CD14-positive monocyte (primary cell): ENCODE measurements around the gene DUSP16. TPM values are rescaled to one million over a fixed set of nuclear protein-coding genes. Genes with fewer than 3 reads are reported as not detected.

Experiments
- DNase-seq, 3 donors: peaks; one replicate each; pipeline ENCODE4 v3.0.0-alpha.2; 2011 to 2022
- H2AFZ ChIP-seq: 2 replicates; pipeline ENCODE4 v1.6.0; 2012; ENCODE audit warnings: mild to moderate bottlenecking, low read depth, low read length, inconsistent platforms; ENCODE audit not compliant: insufficient read depth, poor library complexity, severe bottlenecking
- H3K27ac ChIP-seq, 2 donors: 1 replicate in 1 of 2; 2 replicates in 1 of 2; pipeline ENCODE4 v1.5.1; 2012 to 2013; ENCODE audit warnings: low read length in 2 of 2, control low read depth in 1 of 2, inconsistent platforms in 1 of 2, low read depth in 1 of 2, mild to moderate bottlenecking in 1 of 2
- H3K27me3 ChIP-seq, 2 donors: one replicate each; pipeline versions ENCODE4 v1.6.0 to v1.6.1; 2011 to 2013; ENCODE audit warnings: low read length in 2 of 2; ENCODE audit not compliant: control insufficient read depth in 2 of 2, insufficient read depth in 2 of 2
- H3K36me3 ChIP-seq, 2 donors: replicated peaks in 1 of 2; 1 replicate in 1 of 2; 2 replicates in 1 of 2; pipeline versions ENCODE4 v1.5.1 to v1.6.1; 2012 to 2013; ENCODE audit warnings: low read length in 2 of 2, control low read depth in 1 of 2, inconsistent platforms in 1 of 2, mild to moderate bottlenecking in 1 of 2; ENCODE audit not compliant: insufficient read depth in 2 of 2, control insufficient read depth in 1 of 2
- H3K4me1 ChIP-seq, 2 donors: 1 replicate in 1 of 2; 2 replicates in 1 of 2; pipeline versions ENCODE4 v1.5.1 to v1.6.1; 2012 to 2013; ENCODE audit warnings: low read length in 2 of 2, control low read depth in 1 of 2, inconsistent platforms in 1 of 2, mild to moderate bottlenecking in 1 of 2, moderate library complexity in 1 of 2; ENCODE audit not compliant: insufficient read depth in 2 of 2, control insufficient read depth in 1 of 2
- H3K4me2 ChIP-seq: replicated peaks from 2 replicates; pipeline ENCODE3; 2012; ENCODE audit warnings: low read length, moderate library complexity, mild to moderate bottlenecking; ENCODE audit not compliant: poor library complexity, severe bottlenecking; ENCODE audit errors: extremely low read depth
- H3K4me3 ChIP-seq, 3 experiments: fragments of 200-600 bp in 1 of 3; sonication (generic) in 1 of 3; replicated peaks in 1 of 3; 1 replicate in 2 of 3; 2 replicates in 1 of 3; pipeline ENCODE4 v1.5.1; 2011 to 2013; ENCODE audit warnings: low read length in 3 of 3, mild to moderate bottlenecking in 3 of 3, control low read depth in 2 of 3, low read depth in 2 of 3, inconsistent platforms in 1 of 3, moderate library complexity in 1 of 3
- H3K79me2 ChIP-seq: 2 replicates; pipeline ENCODE4 v1.6.0; 2012; ENCODE audit warnings: mild to moderate bottlenecking, control low read depth, inconsistent platforms, low read length, moderate library complexity; ENCODE audit not compliant: insufficient read depth
- H3K9ac ChIP-seq: 2 replicates; pipeline ENCODE4 v1.6.0; 2017; ENCODE audit warnings: low read length, mild to moderate bottlenecking; ENCODE audit not compliant: insufficient read depth, poor library complexity, severe bottlenecking
- H3K9me3 ChIP-seq, 2 donors: replicated peaks in 1 of 2; 1 replicate in 1 of 2; 2 replicates in 1 of 2; pipeline versions ENCODE4 v1.5.1 to v1.6.1; 2012 to 2013; ENCODE audit warnings: low read length in 2 of 2, control low read depth in 1 of 2; ENCODE audit not compliant: control insufficient read depth in 1 of 2, insufficient read depth in 1 of 2
- H4K20me1 ChIP-seq: 2 replicates; pipeline ENCODE4 v1.6.0; 2012; ENCODE audit warnings: mild to moderate bottlenecking, low read length, control low read depth, moderate library complexity; ENCODE audit not compliant: insufficient read depth
- H3K27ac Mint-ChIP-seq, 7 donors: one replicate each; pipeline ENCODE4 v1.8.0; 2020; ENCODE audit warnings: mild to moderate bottlenecking in 7 of 7, mixed read lengths in 7 of 7, moderate library complexity in 6 of 7, inconsistent platforms in 2 of 7
- H3K27me3 Mint-ChIP-seq, 3 donors: one replicate each; pipeline ENCODE4 v1.8.0; 2021 to 2022; ENCODE audit warnings: low read depth in 3 of 3, mild to moderate bottlenecking in 3 of 3, mixed read lengths in 3 of 3, moderate library complexity in 3 of 3, inconsistent platforms in 1 of 3
- H3K36me3 Mint-ChIP-seq, 2 donors: one replicate each; pipeline ENCODE4 v1.8.0; 2020; ENCODE audit warnings: mixed read lengths in 2 of 2, inconsistent platforms in 1 of 2, mild to moderate bottlenecking in 1 of 2
- H3K4me1 Mint-ChIP-seq: one replicate; pipeline ENCODE4 v1.8.0; 2020; ENCODE audit warnings: mild to moderate bottlenecking, mixed read lengths
- H3K4me3 Mint-ChIP-seq, 2 donors: one replicate each; pipeline ENCODE4 v1.8.0; 2020; ENCODE audit warnings: mild to moderate bottlenecking in 2 of 2, mixed read lengths in 2 of 2, moderate library complexity in 1 of 2
- H3K9me3 Mint-ChIP-seq, 7 donors: one replicate each; pipeline ENCODE4 v1.8.0; 2020 to 2022; ENCODE audit warnings: mixed read lengths in 7 of 7, mild to moderate bottlenecking in 6 of 7, moderate library complexity in 6 of 7, inconsistent platforms in 2 of 7
- CTCF ChIP-seq: fragments of 200-600 bp; IDR thresholded peaks from one replicate; pipeline ENCODE4 v1.8.0; 2022; ENCODE audit warnings: antibody characterized with exemption, mild to moderate bottlenecking
- WGBS: methylation state at CpG from one replicate; pipeline ENCODE4 v1.1.5; 2013; ENCODE audit warnings: missing lambda C conversion rate; ENCODE audit not compliant: insufficient coverage; 5-methylcytosine and 5-hydroxymethylcytosine counted together
- intact Hi-C, 2 donors: fragments of 100-400 bp; cut with micrococcal nuclease; formaldehyde crosslinking; loops; one replicate each; pipeline versions ENCODE4 v1.15.0 to v1.15.1; 2023
- polyA plus RNA-seq, 3 donors: library from polyadenylated mRNA; depleted of rRNA in 1 of 3; unstranded in 2 of 3; stranded (reverse) in 1 of 3; fragments of 300-500 nt in 2 of 3; fragments of >200 nt in 1 of 3; fragmentation: Illumina TruSeq in 2 of 3; gene quantifications; 1 replicate in 2 of 3; 2 replicates in 1 of 3; pipeline ENCODE4 v1.2.3, GENCODE V29; 2012 to 2021

Gene DUSP16
- polyA plus RNA-seq, 3 donors = 0.04 to 0.46 (median 0.27) TPM

- no peak overlapping the region for H3K27ac ChIP-seq
- intact Hi-C loops = loop anchor here in 1 of 2 donors (10.0 kb wide), 2 partner anchors 61 to 119 kb away; partner anchors contain the start of gene DUSP16
- DNase-seq = no peak
- no peaks in the 10 kb centered on the region for H3K9me3 ChIP-seq
- no peak overlapping the region for H2AFZ ChIP-seq
- H3K27ac Mint-ChIP-seq = peak overlapping the region in 1 of 7 donors; percentile 41
- peaks cover 19 to 24% of the 10 kb centered on the region in 2 donors for H3K4me1 ChIP-seq
- WGBS = 80% methylated on average over 1 of the region's 4 CpGs
- peaks cover 0 to 1% (median 0%) of the 10 kb centered on the region in 3 donors for H3K27me3 Mint-ChIP-seq
- peaks cover 0 to 11% of the 10 kb centered on the region in 2 donors for H3K36me3 Mint-ChIP-seq
- H3K9me3 Mint-ChIP-seq = no peaks in the 10 kb centered on the region
- H3K4me2 ChIP-seq = no peak overlapping the region
- H3K79me2 ChIP-seq = no peaks in the 10 kb centered on the region
- no peaks in the 10 kb centered on the region for H3K27me3 ChIP-seq
- no peak overlapping the region for H3K9ac ChIP-seq
- H4K20me1 ChIP-seq = no peaks in the 10 kb centered on the region
- H3K4me3 ChIP-seq = no peak overlapping the region
- peaks cover 26% of the 10 kb centered on the region for H3K4me1 Mint-ChIP-seq
- H3K36me3 ChIP-seq = no peaks in the 10 kb centered on the region
- TF ChIP-seq CTCF = no peak
- H3K4me3 Mint-ChIP-seq = no peak overlapping the region
Measured at GRCh38 chr12:12445165-12445881, 117.3 kb downstream of the DUSP16 start.

DNA sequence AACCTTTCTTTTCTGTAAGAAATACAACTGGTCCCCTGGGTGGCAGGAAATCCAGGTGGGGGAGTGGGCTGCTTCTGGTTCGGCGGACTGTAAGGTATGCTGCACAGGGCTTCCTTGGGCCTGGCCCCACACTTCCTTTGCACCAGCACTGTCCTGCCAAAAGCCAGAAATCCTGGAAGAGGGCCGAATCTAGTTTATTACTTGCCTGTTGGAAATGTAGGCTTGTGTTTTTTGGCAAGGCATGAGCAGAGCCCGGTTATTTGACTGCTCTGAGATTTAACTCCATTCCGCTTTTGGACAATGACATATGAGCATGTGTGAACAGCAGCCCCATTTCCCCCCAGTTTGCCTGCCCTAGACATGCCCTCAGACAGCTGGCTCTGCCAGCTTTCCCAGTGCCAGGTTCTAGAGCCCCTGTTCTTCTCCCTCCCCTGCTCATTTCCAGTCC, 119.2 kb downstream of the DUSP16 start:
- Mint-ChIP-seq H3K4me3 (no peak overlapping the region), H3K27ac (peak overlapping the region in 3 of 7 donors; percentile 37 to 63 (median 59)), H3K9me3 (no peaks in the 10 kb centered on the region), H3K36me3 (peaks cover 0 to 11% of the 10 kb centered on the region in 2 donors), H3K27me3 (peaks cover 0 to 1% (median 0%) of the 10 kb centered on the region in 3 donors), H3K4me1 (peaks cover 18% of the 10 kb centered on the region)
- no peak overlapping the region for H3K4me3 ChIP-seq
- no peak overlapping the region for H3K9ac ChIP-seq
- no peak overlapping the region for H3K27ac ChIP-seq
- WGBS = 100% methylated on average over 3 of the region's 5 CpGs
- H4K20me1 ChIP-seq = no peaks in the 10 kb centered on the region
- no peaks in the 10 kb centered on the region for H3K9me3 ChIP-seq
- no peak overlapping the region for H2AFZ ChIP-seq
- peaks cover 7 to 10% of the 10 kb centered on the region in 2 donors for H3K4me1 ChIP-seq
- no peak overlapping the region for H3K4me2 ChIP-seq
- no peak for DNase-seq
- H3K27me3 ChIP-seq = no peaks in the 10 kb centered on the region
- intact Hi-C loops = loop anchor here in 1 of 2 donors (10.0 kb wide), 2 partner anchors 59 to 121 kb away; partner anchors contain the start of gene DUSP16
- no peaks in the 10 kb centered on the region for H3K36me3 ChIP-seq
- H3K79me2 ChIP-seq = no peaks in the 10 kb centered on the region
- TF ChIP-seq CTCF = no peak
